GM15510 (cell line): ENCODE measurements around the gene RHNO1.

Experiments used
- POLR2A ChIP-seq: IDR thresholded peaks from 3 replicates; pipeline ENCODE4 v1.6.1; 2011; ENCODE audit warnings: borderline replicate concordance; ENCODE audit not compliant: insufficient read length; ENCODE audit errors: extremely low read depth

The RHNO1 gene

DNA sequence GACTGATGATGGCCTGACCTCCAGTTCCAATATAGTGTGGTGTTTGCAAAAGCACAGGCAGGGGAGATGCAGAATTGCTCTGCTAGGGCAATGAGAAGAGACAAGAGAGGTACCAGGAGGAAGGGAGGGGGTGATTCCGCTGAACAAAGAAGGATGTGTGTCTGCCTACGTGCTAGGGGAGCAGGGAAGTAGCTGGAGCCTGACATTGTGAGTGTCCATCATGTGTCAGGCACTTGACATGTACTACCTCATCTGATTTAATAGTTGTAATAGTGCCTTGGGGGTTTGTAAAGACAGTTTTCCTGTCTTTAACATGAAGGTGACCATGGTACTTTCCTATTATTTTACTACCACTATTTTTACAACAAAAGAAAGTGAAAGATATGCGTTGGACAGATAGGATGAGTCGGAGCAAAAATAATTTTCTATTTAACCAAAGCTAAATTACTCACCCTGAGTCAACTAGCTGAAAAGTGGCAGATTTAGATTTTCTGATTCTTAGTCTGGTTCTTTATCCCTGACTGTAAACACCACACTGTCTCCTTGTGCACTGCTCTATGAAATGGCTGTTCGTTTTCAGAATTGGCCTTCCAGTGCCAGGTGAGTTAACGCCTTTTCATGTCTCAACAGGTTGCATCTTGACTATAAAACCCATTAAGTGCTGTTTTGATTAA, 48.4 kb downstream of the RHNO1 start:
- TF ChIP-seq POLR2A = no peak

DNA sequence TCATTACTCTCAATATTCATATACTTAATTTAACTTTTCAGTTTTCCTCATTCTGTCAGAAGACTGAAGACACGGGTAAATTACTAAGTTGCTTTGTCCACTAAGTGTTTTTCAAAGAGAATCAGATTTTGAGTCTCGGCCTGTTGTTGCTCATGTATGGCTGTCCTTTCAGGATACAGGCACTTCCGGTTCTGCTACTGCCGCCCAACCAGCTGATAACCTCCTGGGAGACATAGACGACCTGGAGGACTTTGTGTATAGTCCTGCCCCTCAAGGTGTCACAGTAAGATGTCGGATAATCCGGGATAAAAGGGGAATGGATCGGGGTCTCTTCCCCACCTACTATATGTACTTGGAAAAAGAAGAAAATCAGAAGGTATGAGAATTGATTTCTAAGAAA, 53.8 kb downstream of the RHNO1 start:
- no peak for TF ChIP-seq POLR2A

DNA sequence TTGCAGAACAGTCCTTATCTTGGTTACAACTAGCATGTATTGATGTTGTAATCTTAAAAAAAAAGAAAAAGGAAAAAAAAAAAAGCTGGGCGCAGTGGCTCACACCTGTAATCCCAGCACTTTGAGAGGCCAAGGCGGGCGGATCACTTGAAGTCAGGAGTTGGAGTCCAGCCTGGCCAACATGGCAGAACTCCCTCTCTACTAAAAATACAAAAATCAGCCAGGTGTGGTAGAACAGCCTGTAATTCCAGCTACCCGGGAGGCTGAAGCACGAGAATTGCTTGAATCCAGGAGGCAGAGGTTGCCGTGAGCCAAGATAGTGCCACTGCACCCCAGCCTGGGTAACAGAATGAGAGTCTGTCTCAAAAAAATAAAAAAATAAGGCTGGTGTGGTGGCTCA, 56.6 kb downstream of the RHNO1 start:
- no peak for TF ChIP-seq POLR2A

DNA sequence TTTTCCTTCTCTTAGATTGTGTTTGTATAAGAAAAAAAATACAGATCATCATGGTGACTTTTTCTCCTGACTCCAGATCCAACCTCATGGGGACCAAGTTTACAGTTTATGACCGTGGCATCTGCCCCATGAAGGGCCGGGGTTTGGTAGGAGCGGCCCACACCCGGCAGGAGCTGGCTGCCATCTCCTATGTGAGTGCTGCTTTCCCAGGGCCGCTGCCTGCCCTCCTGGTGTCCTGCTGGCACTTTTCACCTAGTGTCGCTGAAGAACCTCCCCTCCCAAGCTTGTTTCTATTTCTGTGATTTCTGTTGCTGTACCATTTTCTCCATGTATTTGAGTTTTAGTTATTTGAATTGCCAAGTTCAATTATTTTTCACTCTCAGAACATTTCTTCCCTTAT, 57.3 kb downstream of the RHNO1 start:
- TF ChIP-seq POLR2A = no peak

DNA sequence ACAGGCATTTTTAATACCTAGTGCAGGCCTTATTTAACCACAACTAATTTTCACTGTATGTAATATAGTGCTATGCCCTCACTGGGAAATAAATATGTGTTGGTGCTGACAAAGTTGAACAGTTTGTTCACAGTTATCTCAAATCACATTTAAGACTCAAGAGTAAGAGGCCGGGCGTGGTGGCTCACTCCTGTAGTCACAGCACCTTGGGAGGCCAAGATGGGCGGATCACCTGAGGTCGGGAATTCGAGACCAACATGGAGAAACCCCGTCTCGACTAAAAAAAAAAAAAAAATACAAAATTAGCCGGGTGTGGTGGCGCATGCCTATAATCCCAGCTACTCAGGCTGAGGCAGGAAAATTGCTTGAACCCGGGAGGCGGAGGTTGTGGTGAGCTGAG, 59.3 kb downstream of the RHNO1 start:
- TF ChIP-seq POLR2A = no peak

DNA sequence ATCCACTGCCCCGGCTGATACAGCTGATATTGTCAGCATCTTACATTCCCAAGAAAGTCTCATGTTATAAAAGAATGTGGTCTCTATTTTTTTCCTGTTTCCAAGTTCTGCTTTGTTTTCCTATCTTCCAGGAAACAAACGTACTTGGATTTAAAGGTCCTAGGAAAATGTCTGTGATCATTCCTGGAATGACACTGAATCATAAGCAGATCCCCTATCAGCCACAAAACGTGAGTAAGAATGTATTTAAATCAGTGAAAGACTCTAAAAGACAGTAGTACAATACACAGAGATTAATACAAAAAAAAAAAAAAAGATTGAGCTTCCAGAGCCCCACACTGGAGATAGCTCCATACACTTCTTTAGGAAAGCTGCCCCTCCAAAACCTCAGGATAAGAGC, 60.5 kb downstream of the RHNO1 start:
- no peak for TF ChIP-seq POLR2A
